ENCODE results near the gene ST8SIA1. TPM values are rescaled to one million over a fixed set of nuclear protein-coding genes. Genes with fewer than 3 reads are reported as not detected.
A peak's percentile ranks its signal among the peaks of the same experiment; 100 is the strongest.

ST8SIA1 gene
- polyA plus RNA-seq, 3 donors = 5.9 to 6.9 (median 6.6) TPM

DNA sequence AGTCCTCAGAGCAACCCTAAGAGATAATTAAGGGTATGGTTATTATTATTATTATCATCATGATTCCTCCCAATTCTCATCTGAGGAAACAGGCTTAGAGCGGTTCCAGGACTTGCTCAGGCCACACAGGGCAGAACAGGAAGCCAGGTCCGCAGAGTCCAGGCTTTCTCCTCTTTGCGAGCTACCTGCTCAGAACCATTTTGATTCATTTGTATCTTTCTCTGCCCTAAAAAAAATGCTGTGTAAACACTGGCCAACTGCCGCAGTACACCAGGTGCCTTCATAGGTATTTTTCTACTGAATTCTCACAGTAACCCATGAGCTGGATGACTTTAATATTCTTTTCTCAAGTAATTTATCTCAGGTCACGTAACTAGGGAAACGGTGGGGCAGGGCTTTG is 45.3 kb downstream of the ST8SIA1 start:
- DNase-seq (ENCODE audit: extremely low read depth in 1 of 11, low read depth in 9 of 11, low spot score in 4 of 11) = no peak

- no peak for DNase-seq (ENCODE audit: extremely low read depth in 1 of 11, low read depth in 9 of 11, low spot score in 4 of 11)
Observed at GRCh38 chr12:22287776-22288621, 46.5 kb downstream of the ST8SIA1 start.

- DNase-seq (ENCODE audit: extremely low read depth in 1 of 11, low read depth in 9 of 11, low spot score in 4 of 11) = no peak
Observed at GRCh38 chr12:22287101-22287500, 47.4 kb downstream of the ST8SIA1 start.

DNA sequence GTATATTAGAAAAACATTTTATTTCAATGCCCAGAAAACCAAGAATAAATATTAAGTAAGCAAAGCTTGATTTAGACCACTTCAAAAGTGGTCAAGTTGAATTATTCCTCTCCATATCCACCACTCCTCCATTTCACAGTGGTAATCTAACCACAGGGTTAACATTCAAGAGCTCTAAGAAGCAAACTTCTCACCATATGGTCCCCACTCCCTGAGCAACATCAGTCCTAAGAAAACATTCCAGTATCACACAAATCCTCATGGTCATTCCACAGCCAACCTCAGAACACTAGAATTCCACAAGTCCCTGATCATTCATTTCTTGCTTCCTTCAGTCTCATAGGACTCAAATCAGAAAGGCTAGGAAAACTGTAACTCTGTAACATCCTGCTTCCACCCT is 47.9 kb downstream of the ST8SIA1 start:
- no peak for DNase-seq (ENCODE audit: extremely low read depth in 1 of 11, low read depth in 9 of 11, low spot score in 4 of 11)

GRCh38 chr12:22285846-22286245 is 48.7 kb downstream of the ST8SIA1 start:
- no peak for DNase-seq (ENCODE audit: extremely low read depth in 1 of 11, low read depth in 9 of 11, low spot score in 4 of 11)

GRCh38 chr12:22284871-22285270 is 49.6 kb downstream of the ST8SIA1 start:
- no peak for DNase-seq (ENCODE audit: extremely low read depth in 1 of 11, low read depth in 9 of 11, low spot score in 4 of 11)

DNA sequence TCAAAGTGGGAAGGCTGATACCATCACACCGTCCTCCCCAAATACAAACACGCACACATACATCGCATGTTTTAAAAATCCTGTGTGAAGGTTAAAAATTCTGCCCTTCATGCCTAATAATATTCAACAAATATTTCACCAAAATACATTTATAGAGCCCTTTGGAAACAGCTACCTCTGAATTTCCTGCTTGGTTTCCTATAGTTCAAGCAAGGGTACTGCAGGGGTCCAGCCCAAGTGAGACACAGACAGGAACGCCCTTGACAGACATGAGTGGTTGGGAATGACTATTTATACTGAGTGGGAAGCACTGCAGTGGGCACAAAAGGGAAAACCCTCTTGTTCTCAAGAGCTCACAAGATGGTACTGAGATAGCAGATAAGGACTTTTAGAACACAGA is 51.0 kb downstream of the ST8SIA1 start:
- DNase-seq (ENCODE audit: extremely low read depth in 1 of 11, low read depth in 9 of 11, low spot score in 4 of 11) = no peak

- DNase-seq (ENCODE audit: extremely low read depth in 1 of 11, low read depth in 9 of 11, low spot score in 4 of 11) = peak in 2 of 11 donors; percentile 13 to 16
Observed at GRCh38 chr12:22283006-22283506, 51.5 kb downstream of the ST8SIA1 start.

- DNase-seq (ENCODE audit: extremely low read depth in 1 of 11, low read depth in 9 of 11, low spot score in 4 of 11) = no peak
Observed at GRCh38 chr12:22282283-22282682, 52.2 kb downstream of the ST8SIA1 start.

DNA sequence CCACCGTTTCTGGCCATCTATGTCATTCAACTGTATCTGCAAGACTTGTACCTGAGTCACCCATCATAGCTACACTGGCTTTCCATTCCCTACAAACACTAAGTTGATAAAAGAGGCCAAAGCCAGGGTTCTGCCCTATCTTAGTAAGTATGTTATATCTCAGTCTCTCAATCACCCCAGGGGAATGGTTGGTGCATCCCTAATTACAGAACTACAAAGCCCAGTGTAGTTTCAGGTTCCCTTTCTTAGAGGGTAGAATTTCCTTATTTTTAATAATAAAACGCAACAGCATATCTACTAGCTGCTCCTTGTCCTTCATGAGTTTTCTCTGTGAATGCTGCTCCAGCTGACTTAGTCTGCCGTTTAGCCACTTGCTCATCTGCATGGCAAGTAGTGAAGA is 57.6 kb downstream of the ST8SIA1 start:
- DNase-seq (ENCODE audit: extremely low read depth in 1 of 11, low read depth in 9 of 11, low spot score in 4 of 11) = no peak

GRCh38 chr12:22276313-22276712 is 58.2 kb downstream of the ST8SIA1 start:
- DNase-seq (ENCODE audit: extremely low read depth in 1 of 11, low read depth in 9 of 11, low spot score in 4 of 11) = no peak

DNA sequence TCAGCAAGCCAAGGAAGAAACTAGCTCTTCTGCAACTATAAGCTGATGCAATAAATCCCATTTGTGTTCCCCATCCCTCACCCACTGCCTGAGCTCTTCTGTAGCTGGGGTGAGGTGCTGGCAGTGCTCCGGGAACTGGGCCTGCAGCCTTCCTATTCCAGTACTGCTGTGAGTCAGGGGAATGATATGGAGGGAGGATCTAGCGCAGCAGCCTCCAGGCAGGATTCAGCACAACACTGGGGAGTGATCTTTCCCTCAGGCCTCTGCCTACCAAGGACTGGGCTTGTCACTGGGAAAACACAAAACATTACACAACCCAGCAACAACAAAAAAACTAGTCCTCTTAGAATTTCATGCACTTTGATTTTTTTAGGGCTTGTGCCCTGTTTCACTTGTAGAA is 58.7 kb downstream of the ST8SIA1 start:
- DNase-seq (ENCODE audit: extremely low read depth in 1 of 11, low read depth in 9 of 11, low spot score in 4 of 11) = peak in 1 of 11 donors; percentile 27

GRCh38 chr12:22272335-22273151 is 62.0 kb downstream of the ST8SIA1 start:
- no peak for DNase-seq (ENCODE audit: extremely low read depth in 1 of 11, low read depth in 9 of 11, low spot score in 4 of 11)

- DNase-seq (ENCODE audit: extremely low read depth in 1 of 11, low read depth in 9 of 11, low spot score in 4 of 11) = no peak
Observed at GRCh38 chr12:22271023-22271422, 63.5 kb downstream of the ST8SIA1 start.

DNA sequence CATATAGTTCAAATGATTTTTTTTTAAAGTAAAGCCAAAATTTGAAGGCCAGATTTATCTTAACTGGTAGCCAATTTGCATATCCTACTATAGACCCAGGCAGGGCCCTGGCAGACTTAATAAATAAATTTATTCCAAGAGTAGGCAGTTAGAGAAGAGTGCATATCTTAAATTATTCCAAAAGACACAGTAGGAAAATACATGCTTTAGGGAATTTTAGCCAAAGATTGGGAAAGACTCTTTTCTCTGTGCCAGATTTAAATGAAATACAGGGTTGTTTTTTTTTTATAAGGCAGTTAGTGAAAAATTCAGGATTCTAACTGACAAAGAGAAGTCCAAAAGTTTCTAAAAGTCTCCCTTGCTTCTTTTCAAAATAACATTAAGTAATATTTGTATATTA is 65.5 kb downstream of the ST8SIA1 start:
- DNase-seq (ENCODE audit: extremely low read depth in 1 of 11, low read depth in 9 of 11, low spot score in 4 of 11) = no peak

DNA sequence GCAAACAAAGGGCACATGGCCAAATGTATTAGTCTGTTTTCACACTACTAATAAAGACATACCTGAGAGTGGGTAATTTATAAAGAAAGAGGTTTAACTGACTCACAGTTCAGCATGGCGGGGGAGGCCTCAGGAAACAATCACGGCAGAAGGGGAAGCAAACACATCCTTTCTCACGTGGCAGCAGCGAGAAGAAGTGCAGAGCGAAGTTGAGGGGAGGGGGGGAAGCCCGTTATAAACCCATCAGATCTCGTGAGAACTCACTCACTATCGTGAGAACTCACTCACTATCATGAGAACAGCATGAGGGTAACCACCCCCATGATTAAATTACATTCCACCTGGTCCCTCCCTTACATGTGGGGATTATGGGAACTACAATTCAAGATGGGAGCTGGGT is 66.1 kb downstream of the ST8SIA1 start:
- no peak for DNase-seq (ENCODE audit: extremely low read depth in 1 of 11, low read depth in 9 of 11, low spot score in 4 of 11)

GRCh38 chr12:22266101-22266500 is 68.4 kb downstream of the ST8SIA1 start:
- DNase-seq (ENCODE audit: extremely low read depth in 1 of 11, low read depth in 9 of 11, low spot score in 4 of 11) = no peak

GRCh38 chr12:22264380-22264779 is 70.1 kb downstream of the ST8SIA1 start:
- no peak for DNase-seq (ENCODE audit: extremely low read depth in 1 of 11, low read depth in 9 of 11, low spot score in 4 of 11)

GRCh38 chr12:22262309-22262708 is 72.2 kb downstream of the ST8SIA1 start:
- DNase-seq (ENCODE audit: extremely low read depth in 1 of 11, low read depth in 9 of 11, low spot score in 4 of 11) = no peak

- no peak for DNase-seq (ENCODE audit: extremely low read depth in 1 of 11, low read depth in 9 of 11, low spot score in 4 of 11)
Observed at GRCh38 chr12:22257100-22257499, 77.4 kb downstream of the ST8SIA1 start.
